HG03342 (cell line): ENCODE data around the gene ITPR2.
"Not testable (repeated sequence)": the region's sequence is repeated elsewhere in the genome, so short reads cannot be mapped to it uniquely, and the experiment has no call there.

Source experiments
- ATAC-seq: cut with Tn5 transposase; IDR thresholded peaks from one replicate; pipeline ENCODE4 v1.9.1; 2021; ENCODE audit warnings: mild to moderate bottlenecking, moderate library complexity; ENCODE audit not compliant: unreplicated experiment

ITPR2 gene

GRCh38 chr12:26633591-26634210, 199.3 kb downstream of the ITPR2 start:
- no peak for ATAC-seq

GRCh38 chr12:26632756-26633155, 200.2 kb downstream of the ITPR2 start:
- no peak for ATAC-seq

GRCh38 chr12:26631846-26632245, 201.1 kb downstream of the ITPR2 start:
- no peak for ATAC-seq

GRCh38 chr12:26630546-26631027, 202.4 kb downstream of the ITPR2 start:
- ATAC-seq, result no peak

GRCh38 chr12:26629864-26630263, 203.1 kb downstream of the ITPR2 start:
- ATAC-seq, result no peak

- ATAC-seq, result no peak
Observed at GRCh38 chr12:26628234-26628633, 204.8 kb downstream of the ITPR2 start.

- ATAC-seq, result no peak
Observed at GRCh38 chr12:26627335-26627734, 205.7 kb downstream of the ITPR2 start.

- no peak for ATAC-seq
Observed at GRCh38 chr12:26623136-26623535, 209.9 kb downstream of the ITPR2 start.

- no peak for ATAC-seq
Observed at GRCh38 chr12:26622601-26623000, 210.4 kb downstream of the ITPR2 start.

GRCh38 chr12:26621932-26622331, 211.1 kb downstream of the ITPR2 start:
- ATAC-seq, result no peak

GRCh38 chr12:26620907-26621306, 212.1 kb downstream of the ITPR2 start:
- ATAC-seq, result no peak

- no peak for ATAC-seq
Observed at GRCh38 chr12:26617513-26617912, 215.5 kb downstream of the ITPR2 start.

GRCh38 chr12:26614011-26614616, 218.9 kb downstream of the ITPR2 start:
- ATAC-seq, result no peak

GRCh38 chr12:26612203-26612602, 220.8 kb downstream of the ITPR2 start:
- ATAC-seq, result no peak

- ATAC-seq, result no peak
Observed at GRCh38 chr12:26611598-26611997, 221.4 kb downstream of the ITPR2 start.

- ATAC-seq, result no peak
Observed at GRCh38 chr12:26610774-26611173, 222.2 kb downstream of the ITPR2 start.

GRCh38 chr12:26609986-26610385, 223.0 kb downstream of the ITPR2 start:
- ATAC-seq, result no peak

- ATAC-seq, result no peak
Observed at GRCh38 chr12:26608706-26609105, 224.3 kb downstream of the ITPR2 start.

- no peak for ATAC-seq
Observed at GRCh38 chr12:26608273-26608672, 224.7 kb downstream of the ITPR2 start.

- no peak for ATAC-seq
Observed at GRCh38 chr12:26606911-26607310, 226.1 kb downstream of the ITPR2 start.

GRCh38 chr12:26604813-26605212, 228.2 kb downstream of the ITPR2 start:
- not testable (repeated sequence) for ATAC-seq

- no peak for ATAC-seq
Observed at GRCh38 chr12:26599096-26599695, 233.8 kb downstream of the ITPR2 start.
